Inflammatory macrophage treated with lipopolysaccharide for 1 hour (primary cell): ENCODE data around the gene RPL6.
"Not testable (repeated sequence)": the region's sequence is repeated elsewhere in the genome, so short reads cannot be mapped to it uniquely, and the experiment has no call there.

Experiments used
- DNase-seq, 2 donors: peaks; one replicate each; pipeline ENCODE4 v3.0.0-alpha.2; 2020 to 2022

The RPL6 gene

GRCh38 chr12:112418608-112419296 is 9.3 kb upstream of the RPL6 start, which contains the start of gene PTPN11:
Gene PTPN11, plus strand, starts transcription at chr12:112418947. Its CDS starts 165 bp downstream, at chr12:112419112.
- peak; percentile 75 to 92 for DNase-seq

DNA sequence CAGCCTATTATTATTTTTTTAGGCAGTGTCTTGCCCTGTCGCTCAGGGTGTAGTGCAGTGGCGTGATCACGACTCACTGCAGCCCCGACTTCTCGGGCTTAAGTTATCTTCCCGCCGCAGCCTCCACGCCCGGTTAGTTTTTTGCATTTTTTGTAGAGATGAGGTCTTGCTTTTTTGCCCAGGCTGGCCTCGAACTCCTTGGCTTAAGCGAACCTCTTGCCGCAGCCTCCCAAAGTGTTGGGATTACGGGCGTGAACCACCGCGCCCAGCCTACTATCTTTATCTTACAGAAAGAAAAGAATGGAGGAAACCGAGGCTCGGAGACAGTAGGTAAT is 8.8 kb upstream of the RPL6 start:
- no peak for DNase-seq

GRCh38 chr12:112415457-112415856 is 6.1 kb upstream of the RPL6 start:
- DNase-seq, result not testable (repeated sequence)

GRCh38 chr12:112413855-112414625 is 4.6 kb upstream of the RPL6 start:
- DNase-seq, result no peak

DNA sequence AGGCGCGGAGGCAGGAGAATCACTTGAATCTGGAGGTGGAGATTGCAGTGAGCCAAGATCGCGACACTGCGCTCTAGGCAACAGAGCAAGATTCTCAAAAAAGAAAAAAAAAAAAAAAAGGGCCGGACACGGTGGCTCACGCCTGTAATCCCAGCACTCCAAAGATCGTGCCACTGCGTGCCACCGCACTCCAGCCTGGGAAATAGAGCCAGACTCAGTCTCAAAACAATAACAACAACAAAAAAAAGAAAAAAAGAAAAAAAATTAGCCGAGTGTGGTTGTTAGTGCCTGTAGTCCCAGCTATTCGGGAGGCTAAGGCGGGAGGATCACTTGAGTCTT is 470 bp upstream of the RPL6 start:
- no peak for DNase-seq

- DNase-seq, result peak in 1 of 2 donors; percentile 10
Measured at GRCh38 chr12:112408621-112409020, 784 bp downstream of the RPL6 start.

DNA sequence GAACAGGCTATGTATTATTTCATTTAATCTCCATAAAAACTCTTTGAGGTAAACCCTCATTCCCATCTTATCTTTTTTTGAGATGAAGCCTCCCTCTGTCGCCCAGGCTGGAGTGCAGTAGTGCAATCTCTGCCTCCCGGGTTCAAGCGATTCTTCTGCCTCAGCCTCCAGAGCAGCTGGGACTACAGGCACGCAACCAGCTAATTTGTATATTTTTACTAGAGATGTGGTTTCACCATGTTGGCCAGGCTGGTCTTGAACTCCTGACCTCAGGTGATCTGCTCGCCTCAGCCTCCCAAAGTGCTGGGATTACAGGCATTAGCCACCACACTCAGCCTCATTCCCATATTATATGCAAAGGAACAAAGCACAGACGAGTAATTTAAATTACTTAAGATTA is 1.7 kb downstream of the RPL6 start:
- DNase-seq, result not testable (repeated sequence)

- no peak for DNase-seq
Measured at GRCh38 chr12:112406519-112407488, 2.6 kb downstream of the RPL6 start.

DNA sequence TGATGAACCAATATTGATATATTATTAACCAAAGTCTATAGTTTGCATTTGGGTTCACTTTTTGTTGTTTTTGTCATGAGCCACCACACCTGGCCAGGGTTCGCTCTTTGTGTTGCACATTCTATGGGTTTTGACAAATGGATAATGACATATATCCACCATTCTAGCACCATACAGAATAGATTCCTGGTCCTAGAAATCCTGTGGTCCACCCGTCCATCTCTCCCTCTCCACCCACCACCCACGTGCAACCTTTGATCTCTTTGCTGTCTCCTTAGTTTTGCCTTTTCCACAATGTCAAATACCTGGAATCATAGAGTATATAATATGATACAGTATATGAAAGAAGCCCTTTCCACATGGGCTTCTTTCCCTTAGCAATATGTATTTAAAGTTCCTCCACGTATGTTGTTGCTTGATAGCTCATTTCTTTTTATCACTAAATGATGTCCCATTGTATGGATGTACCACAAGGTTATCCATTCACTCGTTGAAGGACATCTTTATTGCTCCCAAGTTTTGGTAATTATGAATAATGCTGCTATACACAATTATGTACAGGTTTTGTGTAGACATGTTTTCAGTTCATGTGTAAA is 7.4 kb downstream of the RPL6 start:
- no peak for DNase-seq

GRCh38 chr12:112401054-112401453 is 8.4 kb downstream of the RPL6 start:
- no peak for DNase-seq

- DNase-seq, result no peak
Measured at GRCh38 chr12:112393328-112393727, 16.1 kb downstream of the RPL6 start.

GRCh38 chr12:112389922-112390654 is 19.3 kb downstream of the RPL6 start:
- not testable (repeated sequence) for DNase-seq

GRCh38 chr12:112389228-112389627 is 20.2 kb downstream of the RPL6 start:
- DNase-seq, result no peak

- peak in 1 of 2 donors; percentile 24 for DNase-seq
Measured at GRCh38 chr12:112386726-112387125, 22.7 kb downstream of the RPL6 start.

GRCh38 chr12:112382866-112383265 is 26.5 kb downstream of the RPL6 start:
- DNase-seq, result no peak

DNA sequence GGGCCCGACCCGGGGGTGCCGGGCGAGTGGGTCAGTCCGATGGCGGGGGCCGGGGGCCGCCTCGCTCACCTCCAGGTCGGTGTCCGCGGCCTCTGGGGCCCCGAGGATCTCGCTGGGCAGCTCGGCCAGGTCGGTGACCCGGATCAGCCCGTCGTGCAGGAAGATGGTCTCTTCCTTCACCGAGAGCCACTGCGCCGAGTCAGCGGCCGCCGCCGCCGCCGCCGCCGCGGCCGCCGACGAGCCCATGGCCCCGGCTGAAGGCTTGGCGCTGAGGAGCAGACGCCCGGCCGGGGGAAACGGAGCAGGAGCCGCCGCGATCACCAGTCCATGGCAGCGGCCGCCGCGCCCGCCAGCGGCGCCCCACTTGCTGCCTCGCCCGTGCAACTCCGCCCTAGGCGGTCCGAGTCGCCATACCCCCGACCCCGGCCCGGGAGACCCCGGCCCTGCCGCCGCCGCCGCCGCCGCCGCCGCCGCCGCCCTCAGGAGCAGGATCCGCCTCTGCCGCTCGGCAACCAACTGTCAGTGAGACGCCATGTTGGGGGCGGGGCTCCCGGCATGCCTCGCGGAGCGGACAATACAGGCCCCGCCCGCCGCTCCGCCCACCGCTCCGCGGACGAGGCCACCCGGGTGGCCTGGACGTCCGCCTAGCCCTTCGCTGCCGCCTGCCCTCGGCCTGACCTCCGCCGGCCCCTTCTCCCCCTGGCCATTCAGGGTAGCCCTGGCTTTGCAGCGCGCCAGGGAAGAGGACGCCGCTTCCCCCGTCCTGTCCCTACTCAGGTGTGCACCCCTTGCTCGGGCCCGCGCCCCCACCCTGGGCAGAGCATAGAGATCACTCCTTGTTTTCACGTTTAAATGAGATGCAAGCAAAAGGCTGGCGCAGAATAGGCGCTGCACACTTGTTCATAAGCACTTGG is 27.3 kb downstream of the RPL6 start, which contains the start of gene HECTD4:
Gene HECTD4 (minus strand): TSS at position 549 of the 914 bp plus-strand sequence. CDS start 303 bp downstream, at position 246.
- DNase-seq, result peak; percentile 88 to 95

DNA sequence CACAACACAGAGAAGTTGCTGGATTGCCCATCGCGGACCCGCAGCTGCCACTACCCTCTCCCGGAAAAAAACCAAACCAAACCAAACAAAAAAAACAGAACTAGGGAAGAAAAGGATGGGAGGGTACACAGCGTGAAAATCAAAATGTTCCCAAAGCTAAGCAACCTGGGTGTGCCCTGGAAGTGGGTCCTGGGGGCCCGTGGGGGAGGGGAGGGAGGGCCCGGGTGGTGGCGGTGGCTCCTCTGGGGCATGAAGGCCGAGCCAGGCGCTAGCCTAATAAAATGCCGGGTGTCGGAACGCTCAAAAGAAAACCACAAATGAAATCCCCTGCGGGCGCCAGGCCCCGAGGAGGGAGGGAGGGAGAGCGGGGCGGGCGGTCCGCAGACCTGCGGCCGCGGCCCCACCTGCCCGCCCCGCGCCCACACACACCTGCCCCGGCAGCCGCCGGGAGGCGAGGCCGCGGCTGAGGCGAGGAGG is 28.0 kb downstream of the RPL6 start:
- peak in 1 of 2 donors; percentile 9 for DNase-seq

DNA sequence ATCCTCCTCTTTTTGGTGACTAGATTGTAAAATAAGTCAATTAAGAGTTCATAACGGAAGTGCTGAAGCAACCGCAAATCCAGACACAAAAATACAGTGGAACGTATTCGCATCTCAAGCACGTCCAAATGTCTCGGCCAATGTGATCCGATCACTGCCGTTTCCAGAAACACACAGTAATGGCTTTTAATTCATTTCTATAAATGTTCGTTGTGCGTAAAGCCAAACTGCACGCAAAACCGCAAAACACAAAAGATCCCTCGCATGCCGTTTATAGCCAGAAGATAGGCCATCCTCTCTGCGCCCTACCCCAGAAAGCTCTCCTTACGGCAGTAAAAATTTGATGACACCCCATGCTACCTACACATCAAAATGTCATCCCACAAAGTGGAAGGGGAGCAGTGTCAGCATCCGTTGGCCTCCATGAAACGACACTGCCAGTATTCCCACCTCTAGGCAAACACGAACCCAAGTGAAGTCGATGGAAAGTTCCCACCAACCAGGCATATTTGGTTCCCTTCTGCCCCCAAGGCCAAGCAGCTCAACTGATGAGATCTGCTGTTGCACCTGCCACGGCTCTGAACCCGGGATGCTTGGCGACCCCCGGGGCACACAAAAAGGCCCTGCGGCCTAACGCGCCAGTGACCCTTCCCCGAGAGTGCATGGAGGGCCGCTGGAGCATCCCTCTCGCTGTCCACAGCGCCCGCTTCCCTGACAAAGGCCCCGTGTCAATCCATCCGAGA is 28.6 kb downstream of the RPL6 start:
- no peak for DNase-seq

DNA sequence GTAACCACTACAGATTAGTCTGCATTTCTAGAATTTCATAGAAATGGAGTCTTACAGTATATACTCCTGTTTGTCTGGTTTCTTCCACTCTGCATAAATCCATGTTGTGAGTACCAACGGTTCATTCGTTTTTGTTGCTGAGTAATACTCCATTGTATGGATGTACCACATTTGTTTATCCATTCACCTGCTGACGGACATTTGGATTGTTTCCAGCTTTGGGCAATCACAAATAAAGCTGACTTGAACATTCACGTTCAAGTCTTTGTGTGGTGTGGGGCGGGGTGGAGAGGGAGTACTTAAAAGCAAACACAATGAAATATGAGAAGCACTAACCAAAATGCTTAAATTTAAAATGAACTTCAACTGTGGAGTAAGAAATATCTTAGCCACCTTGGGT is 34.3 kb downstream of the RPL6 start:
- no peak for DNase-seq

DNA sequence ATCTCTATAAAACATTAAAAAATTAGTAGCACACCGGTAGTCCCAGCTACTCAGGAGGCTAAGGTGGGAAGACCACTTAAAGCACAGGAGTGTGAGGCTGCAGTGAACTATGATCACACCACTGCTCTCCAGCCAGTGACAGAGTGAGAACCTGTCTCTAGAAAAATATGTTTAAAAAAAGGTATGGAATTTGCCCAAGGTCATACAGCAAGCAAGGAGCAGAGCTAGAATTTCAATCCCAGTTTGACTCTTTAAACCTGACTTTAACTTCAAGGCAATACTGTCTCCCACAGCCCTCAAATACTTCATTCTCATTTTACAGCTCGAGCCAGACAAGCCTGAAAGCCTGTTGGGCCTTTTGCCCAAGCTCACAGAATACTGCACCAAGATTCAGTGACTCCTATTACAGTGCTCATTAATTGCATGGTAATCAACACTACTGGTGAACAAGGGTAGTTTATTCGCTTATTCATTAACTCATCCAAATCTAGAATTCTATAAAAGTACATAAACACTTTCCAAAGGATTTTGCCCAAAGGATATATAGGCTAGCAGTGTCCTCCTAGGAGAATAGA is 35.2 kb downstream of the RPL6 start:
- no peak for DNase-seq
